Dedifferentiated amniotic fluid mesenchymal stem cell (primary cell): Measurements from ENCODE around the gene CADM1.

ENCODE experiments used
- DNase-seq: peaks from one replicate; pipeline ENCODE4 v3.0.0-alpha.2; 2016; ENCODE audit errors: extremely low spot score

Gene CADM1

DNA sequence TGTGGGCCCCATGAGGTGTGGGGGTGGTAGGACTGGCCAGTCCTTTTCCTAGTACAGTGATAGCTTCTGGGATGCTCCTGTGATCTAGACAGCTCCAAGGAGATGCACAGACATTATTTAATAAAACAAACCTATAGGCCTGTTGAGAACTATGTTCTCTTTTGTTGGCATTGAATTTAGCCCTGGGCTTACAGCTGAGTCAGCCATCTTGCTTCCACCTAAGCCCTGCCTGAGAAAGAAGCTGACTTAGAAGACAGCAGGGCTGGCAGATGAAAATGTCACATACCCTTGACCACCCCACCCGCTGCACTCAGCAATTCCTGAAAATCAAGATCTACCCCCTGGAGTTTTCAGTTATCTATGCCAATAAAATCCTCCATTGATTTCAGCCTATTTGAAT, 353.2 kb downstream of the CADM1 start:
- no peak for DNase-seq

DNA sequence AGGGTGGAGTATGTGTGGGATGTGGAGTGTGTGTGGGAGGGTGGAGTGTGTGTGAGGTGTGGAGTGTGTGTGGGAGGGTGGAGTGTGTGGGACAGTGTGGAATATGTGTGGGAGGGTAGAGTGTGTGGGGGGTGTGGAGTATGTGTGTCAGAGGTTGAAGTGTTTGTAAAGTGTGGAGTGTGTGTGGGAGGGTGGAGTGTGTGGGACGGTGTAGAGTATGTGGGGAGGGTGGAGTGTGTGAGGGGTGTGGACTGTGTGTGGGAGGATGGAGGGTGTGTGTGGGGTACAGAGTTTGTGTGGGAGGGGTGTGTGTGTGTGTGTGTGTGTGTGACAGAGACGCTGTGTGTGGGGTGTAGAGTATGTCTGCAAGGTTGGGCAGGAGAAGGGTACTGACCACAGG, 355.5 kb downstream of the CADM1 start:
- no peak for DNase-seq

GRCh38 chr11:115148101-115148500, 356.1 kb downstream of the CADM1 start:
- DNase-seq, result no peak

GRCh38 chr11:115147243-115147807, 356.9 kb downstream of the CADM1 start:
- DNase-seq, result no peak

GRCh38 chr11:115146425-115146824, 357.8 kb downstream of the CADM1 start:
- no peak for DNase-seq

GRCh38 chr11:115145324-115145723, 358.9 kb downstream of the CADM1 start:
- DNase-seq, result no peak

DNA sequence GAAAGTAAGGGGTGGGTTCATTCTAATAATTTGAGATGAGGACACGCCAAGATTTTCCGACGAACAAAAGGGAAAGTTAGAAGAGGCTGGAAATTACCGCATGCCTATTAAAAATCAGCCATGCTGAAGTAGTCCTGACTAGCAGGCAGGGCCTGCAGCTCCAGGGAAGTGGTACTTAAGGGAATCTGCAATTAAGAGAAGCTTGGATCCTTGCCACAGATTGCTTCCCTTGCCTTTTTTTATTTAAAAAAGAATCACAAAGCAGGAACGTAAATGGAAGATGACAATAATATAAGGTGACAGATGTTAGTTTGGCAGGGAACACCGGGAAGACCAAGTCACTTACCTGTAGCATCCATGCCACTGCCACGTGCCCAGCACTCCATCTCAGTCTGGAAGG, 359.3 kb downstream of the CADM1 start:
- no peak for DNase-seq

DNA sequence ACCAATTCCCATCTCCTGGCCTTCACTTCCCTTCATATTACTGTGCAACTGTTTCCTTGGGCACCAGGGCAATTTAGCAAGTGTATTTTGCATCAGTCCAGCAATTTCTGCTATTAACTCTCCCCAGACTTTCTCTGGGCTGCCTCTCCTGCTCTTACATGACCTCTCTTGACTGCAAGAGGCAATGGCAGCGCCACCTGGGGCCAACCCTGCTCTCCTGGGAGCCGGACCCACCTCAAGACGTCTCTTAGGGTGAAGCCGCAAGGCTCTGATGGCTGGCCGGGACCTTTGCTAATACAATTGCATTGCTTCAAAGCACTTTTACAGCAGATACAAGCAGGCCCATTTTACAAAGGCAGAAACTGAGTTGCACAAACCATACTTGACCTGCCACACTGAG, 360.2 kb downstream of the CADM1 start:
- DNase-seq, result no peak

DNA sequence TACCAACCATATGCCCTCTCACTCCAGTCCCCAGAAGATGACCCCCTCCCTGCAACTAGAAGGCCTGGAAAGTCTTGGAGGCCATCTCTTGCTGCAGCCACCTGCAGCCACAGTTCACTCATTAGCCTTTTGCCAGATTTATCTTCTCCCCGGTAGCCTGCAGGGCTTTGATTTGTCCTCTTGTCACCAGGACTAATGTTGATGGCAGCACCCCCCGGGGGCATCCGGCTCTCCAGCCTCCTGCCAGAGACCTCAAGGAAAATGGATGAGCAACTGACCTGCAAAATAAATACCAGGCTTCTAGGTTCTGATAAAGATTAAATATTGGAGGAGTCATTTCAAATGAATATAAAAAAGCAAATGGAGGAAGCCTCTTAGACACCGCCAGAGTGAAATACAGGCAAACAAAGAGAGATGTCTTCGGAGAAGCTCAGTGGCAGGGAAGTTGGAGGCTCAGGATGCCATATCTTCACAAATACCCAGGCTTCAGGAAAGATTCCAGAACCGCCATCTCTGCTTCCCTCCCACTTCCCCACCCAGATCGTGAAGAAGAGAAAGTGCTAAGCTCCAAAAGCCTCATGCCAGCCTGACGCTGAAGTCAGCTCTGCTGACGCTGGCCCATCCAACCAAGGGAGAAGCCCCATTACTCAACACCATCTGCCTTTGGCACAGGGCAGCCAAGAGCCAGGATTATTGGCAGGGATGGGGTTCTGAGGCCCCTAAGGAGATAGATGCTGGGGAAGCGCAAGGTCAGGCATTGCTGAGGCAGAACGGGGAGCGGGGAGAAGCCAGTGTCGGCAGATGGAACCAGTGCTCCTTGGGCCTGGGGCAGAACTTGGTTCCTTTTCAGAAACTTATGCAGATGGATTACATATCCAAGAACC, 362.7 kb downstream of the CADM1 start:
- no peak for DNase-seq

GRCh38 chr11:115135936-115136335, 368.3 kb downstream of the CADM1 start:
- no peak for DNase-seq

- DNase-seq, result no peak
Observed at GRCh38 chr11:115134926-115135325, 369.3 kb downstream of the CADM1 start.

GRCh38 chr11:115133475-115134209, 370.6 kb downstream of the CADM1 start:
- DNase-seq, result no peak

- no peak for DNase-seq
Observed at GRCh38 chr11:115132436-115133228, 371.6 kb downstream of the CADM1 start.

GRCh38 chr11:115129473-115130289, 374.5 kb downstream of the CADM1 start:
- DNase-seq, result no peak

GRCh38 chr11:115128226-115128625, 376.0 kb downstream of the CADM1 start:
- DNase-seq, result no peak

- DNase-seq, result no peak
Observed at GRCh38 chr11:115127790-115128189, 376.4 kb downstream of the CADM1 start.

DNA sequence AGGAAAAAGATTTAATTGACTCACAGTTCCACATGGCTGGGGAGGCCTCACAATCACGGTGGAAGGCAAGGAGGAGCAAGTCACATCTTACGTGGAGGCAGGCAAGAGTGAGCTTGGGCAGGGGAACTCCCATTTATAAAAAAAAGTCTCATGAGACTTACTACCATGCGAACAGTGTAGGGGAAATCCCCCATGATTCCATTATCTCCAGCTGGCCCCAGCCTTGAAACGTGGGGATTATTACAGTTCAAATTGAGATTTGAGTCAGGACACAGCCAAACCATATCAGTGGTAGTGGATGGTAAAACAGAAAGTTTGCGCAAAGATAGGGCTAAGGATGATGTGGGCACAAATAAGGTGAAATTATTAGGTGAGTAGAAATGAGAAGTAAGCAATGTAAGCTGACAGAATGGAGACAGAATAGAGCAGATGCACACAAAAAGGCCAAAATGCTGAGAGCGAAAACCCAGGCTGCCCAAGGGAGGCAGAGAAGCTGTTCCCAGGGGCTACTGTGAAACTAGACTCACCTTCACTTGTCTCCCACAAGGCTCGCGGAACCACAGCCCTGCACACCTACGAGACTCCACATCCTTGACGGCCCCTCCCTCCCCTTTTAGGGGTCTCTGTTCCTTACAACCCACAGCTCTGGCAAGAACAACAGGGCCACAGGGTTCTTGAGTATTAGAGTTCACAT, 377.6 kb downstream of the CADM1 start:
- no peak for DNase-seq

GRCh38 chr11:115126092-115126491, 378.1 kb downstream of the CADM1 start:
- DNase-seq, result no peak

- DNase-seq, result no peak
Observed at GRCh38 chr11:115124786-115125185, 379.4 kb downstream of the CADM1 start.

- DNase-seq, result no peak
Observed at GRCh38 chr11:115123641-115124040, 380.6 kb downstream of the CADM1 start.
